Mesothelial cell of epicardium (in vitro differentiated cells): ENCODE results near the gene FAM53B. TPM values are rescaled to one million over a fixed set of nuclear protein-coding genes. Genes with fewer than 3 reads are reported as not detected.
A peak's percentile ranks its signal among the peaks of the same experiment; 100 is the strongest.

ENCODE experiments used
- DNase-seq, 2 experiments: peaks; one replicate each; pipeline ENCODE4 v3.0.0; 2021; ENCODE audit warnings: low spot score in 2 of 2; ENCODE audit not compliant: unreplicated experiment in 2 of 2
- H3K27ac Mint-ChIP-seq: 2 replicates; pipeline ENCODE4 v1.8.0; 2021; ENCODE audit warnings: mixed read lengths
- H3K27me3 Mint-ChIP-seq: 2 replicates; pipeline ENCODE4 v1.8.0; 2021; ENCODE audit warnings: low read depth, mixed read lengths
- H3K36me3 Mint-ChIP-seq: 2 replicates; pipeline ENCODE4 v1.8.0; 2021; ENCODE audit warnings: mixed read lengths
- H3K4me1 Mint-ChIP-seq: 2 replicates; pipeline ENCODE4 v1.8.0; 2021; ENCODE audit warnings: mixed read lengths
- H3K4me3 Mint-ChIP-seq: 2 replicates; pipeline ENCODE4 v1.8.0; 2021; ENCODE audit warnings: mild to moderate bottlenecking, moderate library complexity, mixed read lengths
- H3K9me3 Mint-ChIP-seq: 2 replicates; pipeline ENCODE4 v1.8.0; 2021; ENCODE audit warnings: mixed read lengths
- total RNA-seq: library from RNA; stranded (reverse); gene quantifications from 3 replicates; pipeline ENCODE4 v1.2.1, GENCODE V29; 2021
- TF ChIP-seq, protein P1 (sequence below): fragments of 200-600 bp; sonication (generic); IDR thresholded peaks from one replicate; pipeline ENCODE4 v1.5.0; 2021; ENCODE audit warnings: antibody characterized with exemption; ENCODE audit not compliant: unreplicated experiment

The FAM53B gene
- total RNA-seq, 1 donor from 2014 or later, result 42.0 TPM

DNA sequence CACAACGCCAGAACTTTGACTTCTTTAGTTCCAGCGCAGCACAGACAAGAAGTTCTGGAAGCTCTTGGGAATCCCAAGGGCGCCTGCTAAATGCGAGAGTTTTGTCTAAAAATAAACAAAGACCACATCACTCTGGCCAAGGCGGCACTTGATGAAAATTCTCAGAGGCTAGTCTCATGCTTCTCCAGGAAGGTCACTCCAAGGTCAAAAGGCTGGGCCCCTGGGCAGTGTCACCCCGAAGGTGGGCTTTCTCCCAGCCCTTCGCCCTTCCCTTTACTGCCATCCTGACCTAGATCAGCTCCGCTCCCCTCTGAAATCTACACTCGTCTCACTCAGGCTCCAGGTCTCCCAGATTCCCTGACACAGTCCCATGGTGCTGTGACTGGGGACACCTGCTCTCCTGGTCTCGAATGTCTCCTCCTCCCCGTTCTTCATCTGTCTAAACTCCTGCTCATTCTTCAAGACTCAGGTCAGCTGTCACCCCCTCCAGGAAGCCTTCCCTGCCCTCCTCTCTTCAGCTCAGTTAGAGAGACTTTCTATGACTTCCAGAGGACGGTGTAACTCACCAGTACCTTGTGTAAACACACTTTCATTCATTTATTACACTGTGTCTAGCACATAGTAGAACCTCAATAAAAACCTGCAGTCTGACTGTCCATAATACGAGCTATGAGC is 10.5 kb downstream of the FAM53B start:
- peaks cover 53% of the 10 kb centered on the region for H3K4me1 Mint-ChIP-seq
- H3K9me3 Mint-ChIP-seq, result no peaks in the 10 kb centered on the region
- no peaks in the 10 kb centered on the region for H3K27me3 Mint-ChIP-seq
- DNase-seq, result peak in 1 of 2 experiments; percentile 19
- H3K4me3 Mint-ChIP-seq, result no peak overlapping the region
- peaks cover 3% of the 10 kb centered on the region for H3K36me3 Mint-ChIP-seq
- H3K27ac Mint-ChIP-seq, result peak overlapping the region; percentile 88
- TF ChIP-seq, protein P1, sequence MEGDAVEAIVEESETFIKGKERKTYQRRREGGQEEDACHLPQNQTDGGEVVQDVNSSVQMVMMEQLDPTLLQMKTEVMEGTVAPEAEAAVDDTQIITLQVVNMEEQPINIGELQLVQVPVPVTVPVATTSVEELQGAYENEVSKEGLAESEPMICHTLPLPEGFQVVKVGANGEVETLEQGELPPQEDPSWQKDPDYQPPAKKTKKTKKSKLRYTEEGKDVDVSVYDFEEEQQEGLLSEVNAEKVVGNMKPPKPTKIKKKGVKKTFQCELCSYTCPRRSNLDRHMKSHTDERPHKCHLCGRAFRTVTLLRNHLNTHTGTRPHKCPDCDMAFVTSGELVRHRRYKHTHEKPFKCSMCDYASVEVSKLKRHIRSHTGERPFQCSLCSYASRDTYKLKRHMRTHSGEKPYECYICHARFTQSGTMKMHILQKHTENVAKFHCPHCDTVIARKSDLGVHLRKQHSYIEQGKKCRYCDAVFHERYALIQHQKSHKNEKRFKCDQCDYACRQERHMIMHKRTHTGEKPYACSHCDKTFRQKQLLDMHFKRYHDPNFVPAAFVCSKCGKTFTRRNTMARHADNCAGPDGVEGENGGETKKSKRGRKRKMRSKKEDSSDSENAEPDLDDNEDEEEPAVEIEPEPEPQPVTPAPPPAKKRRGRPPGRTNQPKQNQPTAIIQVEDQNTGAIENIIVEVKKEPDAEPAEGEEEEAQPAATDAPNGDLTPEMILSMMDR, result no peak

DNA sequence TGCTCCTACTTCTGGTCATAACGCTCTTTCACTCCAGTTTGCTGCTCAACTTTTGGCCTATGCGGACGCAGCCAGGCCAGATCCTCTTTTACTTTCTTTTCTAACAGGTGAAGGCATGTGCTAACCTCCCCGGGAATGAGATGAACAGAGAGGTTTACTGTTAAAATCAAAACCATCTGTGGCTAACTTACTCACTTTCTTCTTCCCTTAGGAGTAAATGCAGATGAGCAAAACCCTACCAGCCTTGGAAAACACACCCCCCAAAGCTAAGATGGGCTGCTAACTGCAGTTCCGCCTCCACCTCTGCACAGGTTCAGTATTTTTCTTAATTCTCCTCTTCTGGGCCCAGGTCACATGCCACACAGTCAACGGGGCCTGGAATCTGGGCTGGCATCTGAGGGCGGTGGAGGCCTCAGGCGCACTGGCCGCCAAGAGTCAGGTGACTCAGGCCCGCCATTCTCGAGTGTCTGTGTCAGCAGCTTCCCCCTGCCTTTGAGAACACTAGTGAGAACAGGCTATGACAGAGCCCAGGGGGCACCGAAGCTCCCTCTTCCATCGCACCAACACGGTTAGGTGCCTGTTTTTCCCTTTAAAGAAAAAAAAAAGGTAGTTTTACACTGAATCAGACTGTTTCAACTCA is 11.1 kb downstream of the FAM53B start:
- Mint-ChIP-seq H3K27me3 (no peaks in the 10 kb centered on the region), H3K4me3 (no peak overlapping the region), H3K27ac (peak overlapping the region; percentile 88), H3K4me1 (peaks cover 53% of the 10 kb centered on the region), H3K36me3 (peaks cover 3% of the 10 kb centered on the region), H3K9me3 (no peaks in the 10 kb centered on the region)
- TF ChIP-seq, protein P1, result no peak
- DNase-seq, result peak in 1 of 2 experiments; percentile 39

DNA sequence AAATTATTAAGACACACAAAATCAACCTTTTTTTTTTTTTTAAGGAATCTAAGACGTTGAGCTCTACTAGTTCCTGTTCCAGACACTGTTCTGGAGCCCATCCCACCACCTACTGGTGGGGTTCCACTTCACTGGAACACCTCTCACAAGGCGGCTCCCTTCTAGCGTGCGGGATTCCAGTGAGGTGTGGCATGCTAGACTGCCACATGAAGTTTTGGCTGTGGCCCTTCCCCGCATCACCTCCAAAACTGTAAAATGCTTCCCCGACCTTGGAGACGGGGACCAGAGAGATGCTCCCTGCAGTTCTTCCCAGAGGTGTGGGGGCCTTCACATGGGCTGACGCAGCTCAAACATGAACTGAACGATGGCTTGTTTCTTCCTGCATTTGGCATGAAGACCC is 12.6 kb downstream of the FAM53B start:
- peaks cover 3% of the 10 kb centered on the region for H3K36me3 Mint-ChIP-seq
- H3K4me1 Mint-ChIP-seq, result peaks cover 42% of the 10 kb centered on the region
- DNase-seq, result peak in 1 of 2 experiments; percentile 9
- no peak overlapping the region for H3K27ac Mint-ChIP-seq
- TF ChIP-seq, protein P1, result no peak
- H3K9me3 Mint-ChIP-seq, result no peaks in the 10 kb centered on the region
- H3K27me3 Mint-ChIP-seq, result no peaks in the 10 kb centered on the region
- H3K4me3 Mint-ChIP-seq, result no peak overlapping the region

DNA sequence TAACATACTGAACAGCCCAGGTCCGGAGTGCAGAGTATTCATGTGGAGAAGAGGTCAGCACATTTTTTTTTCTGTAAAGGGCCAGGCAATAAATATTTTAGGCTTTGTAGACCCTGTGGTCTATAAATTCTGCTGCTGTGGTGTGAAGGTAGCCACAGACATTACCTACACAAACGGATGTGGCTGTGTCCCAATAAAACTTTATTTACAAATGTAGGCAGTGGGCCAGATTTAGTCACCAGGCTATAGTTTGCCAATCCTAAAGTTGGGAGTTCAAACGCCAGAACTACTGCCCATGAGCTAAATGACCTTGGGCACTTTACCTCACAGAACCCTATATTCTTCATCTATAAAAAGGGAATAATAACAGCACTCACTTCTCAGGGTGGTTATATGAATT is 13.4 kb downstream of the FAM53B start:
- H3K36me3 Mint-ChIP-seq, result peaks cover 3% of the 10 kb centered on the region
- TF ChIP-seq, protein P1, result no peak
- no peak for DNase-seq
- no peak overlapping the region for H3K27ac Mint-ChIP-seq
- H3K4me1 Mint-ChIP-seq, result peaks cover 35% of the 10 kb centered on the region
- H3K4me3 Mint-ChIP-seq, result no peak overlapping the region
- H3K9me3 Mint-ChIP-seq, result no peaks in the 10 kb centered on the region
- no peaks in the 10 kb centered on the region for H3K27me3 Mint-ChIP-seq

DNA sequence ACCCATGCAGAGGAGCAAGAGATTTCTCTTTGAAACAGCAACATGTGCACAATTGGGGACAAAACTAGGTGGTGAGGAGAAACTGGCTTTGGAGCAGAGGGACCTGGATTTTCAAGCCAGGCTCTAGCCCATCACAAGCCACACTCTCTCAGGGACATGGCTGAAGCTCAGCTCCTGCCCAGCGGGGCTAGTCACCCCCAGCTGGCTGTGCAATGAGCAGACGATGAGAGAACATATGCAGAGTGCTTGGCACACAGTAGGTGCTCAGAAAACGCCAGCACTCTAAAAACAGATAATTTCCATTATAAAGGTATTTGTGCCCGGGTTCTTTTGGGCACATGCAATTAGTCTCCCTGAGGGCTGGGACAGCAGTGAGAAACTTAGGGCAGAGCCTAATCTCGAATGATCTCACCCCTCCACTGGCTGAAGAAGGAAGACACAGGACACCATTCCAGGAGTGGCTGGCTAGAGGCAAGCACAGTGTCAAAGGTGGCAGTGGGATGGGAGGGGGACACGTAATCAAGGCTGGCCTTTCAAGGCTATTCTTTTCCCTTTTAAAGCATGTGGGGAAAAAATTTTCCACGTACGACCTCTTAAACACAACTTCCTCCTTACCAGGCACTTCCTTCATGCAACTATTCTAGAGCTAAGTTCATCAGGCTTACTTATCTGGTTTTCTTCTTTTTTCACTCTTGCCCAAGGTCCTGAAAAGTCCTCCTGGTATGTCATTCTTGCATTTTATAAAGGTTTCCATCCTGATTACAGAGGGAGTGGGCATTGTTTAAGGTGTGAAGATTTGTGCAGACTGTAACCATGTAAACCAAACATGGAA is 15.1 kb downstream of the FAM53B start:
- Mint-ChIP-seq H3K36me3 (peaks cover 6% of the 10 kb centered on the region), H3K4me3 (no peak overlapping the region), H3K4me1 (peaks cover 37% of the 10 kb centered on the region), H3K27ac (no peak overlapping the region), H3K27me3 (no peaks in the 10 kb centered on the region), H3K9me3 (no peaks in the 10 kb centered on the region)
- TF ChIP-seq, protein P1, result no peak
- no peak for DNase-seq
